GM12878 (cell line): ENCODE measurements around the gene TTC16. TPM values are rescaled to one million over a fixed set of nuclear protein-coding genes. Genes with fewer than 3 reads are reported as not detected.
"Not testable (repeated sequence)": the region's sequence is repeated elsewhere in the genome, so short reads cannot be mapped to it uniquely, and the experiment has no call there.

Source experiments
- ATAC-seq: fragments of 200-7000 bp; cut with Tn5 transposase; 3 replicates; pipeline ENCODE4 v1.9.1; 2020; ENCODE audit warnings: mild to moderate bottlenecking, moderate library complexity
- BruUV-seq: library from RNA; stranded (reverse); fragments of 400-500 nt; replicated peaks from 2 replicates; lab custom pipeline; 2021; lab: Mats Ljungman, UMichigan
- CTCF ChIA-PET: fragments of 300-600 bp; sonication (Branson Sonifier 250); formaldehyde crosslinking; extraction: SDS; loops from one replicate; lab custom pipeline; 2021; ENCODE audit warnings: inconsistent platforms; lab: Yijun Ruan, JAX
- POLR2A ChIA-PET: fragments of 350-600 bp; formaldehyde crosslinking; extraction: SDS; loops from one replicate; lab custom pipeline; 2021; ENCODE audit warnings: inconsistent platforms; lab: Charles Lee
- RAD21 ChIA-PET: fragments of 300-600 bp; sonication (Branson Sonifier 250); formaldehyde crosslinking; loops from one replicate; lab custom pipeline; 2023; ENCODE audit warnings: antibody characterized with exemption; ENCODE audit not compliant: unreplicated experiment; lab: Charles Lee
- SMC1A ChIA-PET: fragments of 300-600 bp; sonication (Branson Sonifier 250); formaldehyde crosslinking; loops from one replicate; lab custom pipeline; 2023; ENCODE audit not compliant: unreplicated experiment, uncharacterized antibody; lab: Charles Lee
- DNase-seq: peaks from one replicate; pipeline ENCODE4 v3.0.0-alpha.2; 2011; ENCODE audit warnings: low read depth, low spot score
- FAIRE-seq: peaks from 3 replicates; lab custom pipeline; 2011; peaks lifted over from hg19 to GRCh38; lab: Jason Lieb, UNC
- H2AFZ ChIP-seq: 2 replicates; pipeline ENCODE4 v1.6.0; 2011; ENCODE audit warnings: low read depth, low read length, control low read depth; ENCODE audit not compliant: control insufficient read depth
- H3K27ac ChIP-seq: 2 replicates; pipeline ENCODE4 v1.5.1; 2011; ENCODE audit warnings: control low read depth; ENCODE audit not compliant: control insufficient read depth, insufficient read depth
- H3K27me3 ChIP-seq, 2 experiments: replicated peaks in 1 of 2; 2 replicates each; pipeline versions ENCODE4 v1.6.0 to v1.6.1; 2011; ENCODE audit warnings: low read length in 1 of 2; ENCODE audit not compliant: control insufficient read depth in 2 of 2, insufficient read depth in 2 of 2
- H3K36me3 ChIP-seq, 2 experiments: 2 replicates each; pipeline ENCODE4 v1.5.1; 2011; ENCODE audit warnings: low read length in 1 of 2; ENCODE audit not compliant: control insufficient read depth in 2 of 2, insufficient read depth in 2 of 2
- H3K4me1 ChIP-seq: 2 replicates; pipeline ENCODE4 v1.6.1; 2011; ENCODE audit warnings: mild to moderate bottlenecking, low read length, moderate library complexity, mixed read lengths; ENCODE audit not compliant: control insufficient read depth, insufficient read depth
- H3K4me2 ChIP-seq: 2 replicates; pipeline ENCODE4 v1.6.0; 2011; ENCODE audit warnings: control low read depth; ENCODE audit not compliant: control insufficient read depth, insufficient read depth
- H3K4me3 ChIP-seq: fragments of 200-600 bp; sonication (generic); 2 replicates; pipeline ENCODE4 v1.5.1; 2016
- H3K79me2 ChIP-seq: 2 replicates; pipeline ENCODE4 v1.6.0; 2011; ENCODE audit warnings: low read length; ENCODE audit not compliant: control insufficient read depth, insufficient read depth
- H3K9ac ChIP-seq: 2 replicates; pipeline ENCODE4 v1.8.0; 2011; ENCODE audit warnings: low read length, control low read depth, mixed read lengths; ENCODE audit not compliant: control insufficient read depth, insufficient read depth
- H3K9me3 ChIP-seq: replicated peaks from 3 replicates; pipeline ENCODE4 v1.5.1; 2011; ENCODE audit warnings: mild to moderate bottlenecking, low read length; ENCODE audit not compliant: control insufficient read depth, insufficient read depth
- H4K20me1 ChIP-seq: 2 replicates; pipeline ENCODE4 v1.6.0; 2011; ENCODE audit not compliant: control insufficient read depth, insufficient read depth
- ATF3 ChIP-seq: IDR thresholded peaks from 2 replicates; pipeline ENCODE4 v1.6.1; 2011; ENCODE audit warnings: low read depth, mild to moderate bottlenecking, low read length, moderate library complexity, borderline replicate concordance; ENCODE audit errors: extremely low read depth
- CUX1 ChIP-seq: IDR thresholded peaks from 2 replicates; pipeline ENCODE4 v1.6.1; 2012; ENCODE audit warnings: improper control_type of control experiment, low read depth, low read length; ENCODE audit not compliant: insufficient replicate concordance
- MTA2 ChIP-seq: fragments of 450-650 bp; IDR thresholded peaks from 2 replicates; pipeline ENCODE4 v1.6.1; 2016; ENCODE audit warnings: low read depth, mild to moderate bottlenecking, moderate library complexity
- NR2C2 ChIP-seq: IDR thresholded peaks from 2 replicates; pipeline ENCODE4 v1.6.1; 2011; ENCODE audit warnings: borderline replicate concordance, low read depth; ENCODE audit not compliant: control insufficient read depth, insufficient read length
- NR2F1 ChIP-seq: fragments of 450-650 bp; conservative IDR thresholded peaks from 2 replicates; pipeline ENCODE4 v1.6.1; 2017; ENCODE audit warnings: mild to moderate bottlenecking
- RFX5 ChIP-seq: IDR thresholded peaks from 2 replicates; pipeline ENCODE4 v1.6.1; 2011; ENCODE audit warnings: low read depth, low read length, improper control_type of control experiment
- SMAD1 ChIP-seq: fragments of 450-650 bp; IDR thresholded peaks from 2 replicates; pipeline ENCODE4 v1.6.1; 2018; ENCODE audit warnings: mild to moderate bottlenecking, low read depth; ENCODE audit not compliant: partially characterized antibody
- SMC3 ChIP-seq: IDR thresholded peaks from 2 replicates; pipeline ENCODE4 v1.6.1; 2011; ENCODE audit warnings: low read length, improper control_type of control experiment, borderline replicate concordance
- SPI1 ChIP-seq: IDR thresholded peaks from 2 replicates; pipeline ENCODE4 v1.6.1; 2011; ENCODE audit warnings: low read depth, mild to moderate bottlenecking, low read length, moderate library complexity, borderline replicate concordance; ENCODE audit not compliant: insufficient read depth
- ZBED1 ChIP-seq: IDR thresholded peaks from 2 replicates; pipeline ENCODE4 v1.6.1; 2016; ENCODE audit warnings: borderline replicate concordance
- ZNF24 ChIP-seq: fragments of 450-650 bp; IDR thresholded peaks from 2 replicates; pipeline ENCODE4 v1.6.1; 2017; ENCODE audit warnings: antibody characterized with exemption, mild to moderate bottlenecking
- WGBS: methylation state at CpG from one replicate; pipeline ENCODE4 v1.1.6; 2016; ENCODE audit warnings: low lambda C conversion rate; ENCODE audit not compliant: insufficient replicate concordance, insufficient coverage; ENCODE audit errors: missing lambda C conversion rate; 5-methylcytosine and 5-hydroxymethylcytosine counted together
- in situ Hi-C: fragments of 300-500 bp; cut with MboI; formaldehyde crosslinking; loops from 9 replicates; pipeline ENCODE4 v1.14.3; 2018; ENCODE audit warnings: mixed read lengths
- intact Hi-C: fragments of 100-400 bp; cut with micrococcal nuclease; formaldehyde crosslinking; loops from one replicate; pipeline ENCODE4 v1.14.2; 2022; ENCODE audit not compliant: unreplicated experiment
- polyA plus RNA-seq, 11 experiments: library from polyadenylated mRNA; depleted of rRNA in 4 of 11; unstranded in 6 of 11; stranded (reverse) in 5 of 11; fragments of >200 nt; fragmentation: Nextera tagmentation in 4 of 11; fragmentation: Illumina TruSeq in 1 of 11; extraction: Ambion mirVana in 4 of 11; extraction: Trizol in 1 of 11; gene quantifications; 1 replicate in 1 of 11; 2 replicates in 10 of 11; pipeline versions ENCODE4 v1.2.1 to v1.2.3, GENCODE V29; 2011 to 2016; ENCODE audit warnings: inconsistent platforms in 2 of 11, missing spikeins in 2 of 11, low read depth in 1 of 11
- total RNA-seq, 4 experiments: library from RNA; depleted of rRNA in 3 of 4; stranded (reverse); fragments of >200 nt in 3 of 4; fragmentation: Illumina TruSeq in 1 of 4; extraction: Trizol in 1 of 4; gene quantifications; 2 replicates each; pipeline versions ENCODE4 v1.2.1 to v1.2.3, GENCODE V29; 2013 to 2021

Gene TTC16
- total and polyA plus RNA-seq, 10 of the 15 experiments (the other 5 are each of a cell fraction or from before 2014, with no cell fraction given): 0.03 TPM; not detected in 9

- in situ Hi-C loops, ATAC-seq, H4K20me1 ChIP-seq, H3K9me3 ChIP-seq, intact Hi-C loops, H3K4me1 ChIP-seq, H3K9ac ChIP-seq, H3K4me2 ChIP-seq, BruUV-seq, H2AFZ ChIP-seq, H3K27ac ChIP-seq, H3K79me2 ChIP-seq, H3K4me3 ChIP-seq, FAIRE-seq, H3K27me3 ChIP-seq, DNase-seq: not testable (repeated sequence)
- SMC1A ChIA-PET: interaction anchor here (1.1 to 1.9 kb wide), 3 partner anchors 11 to 13 kb away, joined by 3 to 6 read pairs (median 5); no protein-coding TSS in a partner anchor
- peaks cover 0 to 10% of the 10 kb centered on the region in 2 experiments for H3K36me3 ChIP-seq
- CTCF ChIA-PET: interaction anchor here (1.0 to 2.0 kb wide), 2 partner anchors 14 to 22 kb away, joined by 3 to 9 read pairs; partner anchors contain the start of gene TOR2A
- RAD21 ChIA-PET: interaction anchor here (0.9 kb wide), 1 partner anchor 113 kb away, joined by 3 read pairs; no protein-coding TSS in a partner anchor
- TF ChIP-seq NR2F1: 0 out of 2 replicates have a peak, but pooled peaks have one; percentile 13
- POLR2A ChIA-PET: interaction anchor here (0.6 to 1.2 kb wide), 2 partner anchors 14 to 361 kb away, joined by 6 to 9 read pairs; no protein-coding TSS in a partner anchor
- WGBS: 100% methylated on average over 11 of the region's 11 CpGs
Measured at GRCh38 chr9:127756776-127757175, 40.9 kb downstream of the TTC16 start.

- no peaks in the 10 kb centered on the region for H3K4me1 ChIP-seq
- 88% methylated on average over 5 of the region's 5 CpGs for WGBS
- H3K9me3 ChIP-seq: no peaks in the 10 kb centered on the region
- SMC1A ChIA-PET: interaction anchor here (0.6 kb wide), 2 partner anchors 431 to 510 kb away, joined by 3 read pairs; no protein-coding TSS in a partner anchor
- H4K20me1 ChIP-seq: no peaks in the 10 kb centered on the region
- CTCF ChIA-PET: interaction anchor here (1.0 to 2.0 kb wide), 3 partner anchors 12 to 163 kb away, joined by 3 to 7 read pairs (median 3); no protein-coding TSS in a partner anchor
- H3K9ac ChIP-seq: no peak overlapping the region
- no TSS peak for BruUV-seq
- H3K79me2 ChIP-seq: no peaks in the 10 kb centered on the region
- FAIRE-seq: no peak
- no peak overlapping the region for H2AFZ ChIP-seq
- RAD21 ChIA-PET: interaction anchor here (0.7 kb wide), 1 partner anchor 10 kb away, joined by 3 read pairs; no protein-coding TSS in a partner anchor
- no peaks in the 10 kb centered on the region for H3K27me3 ChIP-seq
- POLR2A ChIA-PET: interaction anchor here (1.1 kb wide), 1 partner anchor 71 kb away, joined by 6 read pairs; no protein-coding TSS in a partner anchor
- no peak overlapping the region for H3K27ac ChIP-seq
- in situ Hi-C loops: no loop called here
- intact Hi-C loops: no loop called here
- H3K36me3 ChIP-seq: peaks cover 0 to 10% of the 10 kb centered on the region in 2 experiments
- no peak for ATAC-seq
- H3K4me3 ChIP-seq: no peak overlapping the region
- H3K4me2 ChIP-seq: no peak overlapping the region
- DNase-seq: no peak
- no peak for TF ChIP-seq RFX5
- no peak for TF ChIP-seq MTA2
- TF ChIP-seq ZBED1: no peak
- TF ChIP-seq CUX1: no peak
- TF ChIP-seq SMAD1: no peak
- no peak for TF ChIP-seq SPI1
- no peak for TF ChIP-seq NR2C2
- TF ChIP-seq ZNF24: no peak
- TF ChIP-seq ATF3: no peak
- no peak for TF ChIP-seq SMC3
Measured at GRCh38 chr9:127758843-127759242, 43.0 kb downstream of the TTC16 start.
